ENCODE data around the gene YWHAE. TPM values are rescaled to one million over a fixed set of nuclear protein-coding genes. Genes with fewer than 3 reads are reported as not detected.
"Not testable (repeated sequence)": the region's sequence is repeated elsewhere in the genome, so short reads cannot be mapped to it uniquely, and the experiment has no call there.

YWHAE gene
- polyA plus RNA-seq, 1 donor = 766 TPM

DNA sequence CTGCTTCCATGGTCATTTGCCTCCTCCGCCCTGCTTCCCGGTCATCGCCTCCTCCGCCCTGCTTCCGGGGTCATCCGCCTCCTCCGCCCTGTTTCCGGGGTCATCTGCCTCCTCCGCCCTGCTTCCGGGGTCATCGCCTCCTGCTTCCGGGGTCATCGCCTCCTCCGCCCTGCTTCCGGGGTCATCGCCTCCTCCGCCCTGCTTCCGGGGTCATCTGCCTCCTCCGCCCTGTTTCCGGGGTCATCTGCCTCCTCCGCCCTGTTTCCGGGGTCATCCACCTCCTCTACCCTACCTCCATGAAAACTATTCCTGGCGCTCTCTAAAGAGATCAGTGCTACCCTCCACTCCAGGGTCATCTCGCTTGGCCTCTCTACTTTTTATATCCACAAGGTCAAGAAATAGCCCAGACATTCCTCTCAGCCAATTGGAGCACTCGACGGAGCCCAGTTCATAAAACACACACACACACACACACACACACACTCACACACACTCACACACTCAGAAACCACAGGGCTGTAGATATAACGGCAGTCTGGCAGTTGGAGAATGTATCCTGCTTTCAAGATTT lies 75.7 kb downstream of the YWHAE start:
- no peak for DNase-seq

DNA sequence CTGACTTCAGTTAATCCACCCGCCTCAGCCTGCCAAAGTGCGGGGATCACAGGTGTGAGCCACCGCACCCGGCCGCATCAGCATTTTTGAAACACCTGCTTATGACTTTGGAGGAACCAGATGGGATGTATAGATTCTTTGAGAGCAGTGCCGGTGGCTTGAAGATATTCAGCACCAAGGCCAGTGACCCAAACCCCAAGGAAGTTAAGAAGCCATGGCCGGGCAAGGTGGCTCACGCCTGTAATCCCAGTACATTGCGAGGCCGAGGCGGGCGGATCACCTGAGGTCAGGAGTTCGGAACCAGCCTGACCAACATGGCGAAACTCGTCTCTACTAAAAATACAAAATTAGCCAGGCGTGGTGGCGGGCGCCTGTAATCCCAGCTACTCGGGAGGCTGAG lies 76.7 kb downstream of the YWHAE start:
- DNase-seq = no peak

DNA sequence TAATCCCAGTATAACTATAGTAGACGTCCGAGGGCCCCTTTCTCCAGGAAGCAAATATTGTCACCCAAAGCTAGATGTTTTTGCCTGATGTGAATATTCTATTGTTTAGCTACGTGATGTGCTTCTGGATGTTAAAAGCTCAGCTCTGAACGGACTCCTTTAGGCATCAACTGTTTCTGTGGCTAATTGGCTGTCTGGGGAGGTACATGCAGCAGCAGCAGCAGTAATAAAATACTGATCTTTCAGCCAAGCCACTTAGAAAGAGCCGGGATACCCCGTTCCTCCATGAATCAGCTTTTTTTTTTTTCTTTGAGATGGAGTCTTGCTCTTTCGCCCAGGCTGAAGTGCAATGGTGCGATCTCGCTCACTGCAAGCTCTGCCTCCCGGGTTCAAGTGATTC lies 77.5 kb downstream of the YWHAE start:
- DNase-seq = no peak

DNA sequence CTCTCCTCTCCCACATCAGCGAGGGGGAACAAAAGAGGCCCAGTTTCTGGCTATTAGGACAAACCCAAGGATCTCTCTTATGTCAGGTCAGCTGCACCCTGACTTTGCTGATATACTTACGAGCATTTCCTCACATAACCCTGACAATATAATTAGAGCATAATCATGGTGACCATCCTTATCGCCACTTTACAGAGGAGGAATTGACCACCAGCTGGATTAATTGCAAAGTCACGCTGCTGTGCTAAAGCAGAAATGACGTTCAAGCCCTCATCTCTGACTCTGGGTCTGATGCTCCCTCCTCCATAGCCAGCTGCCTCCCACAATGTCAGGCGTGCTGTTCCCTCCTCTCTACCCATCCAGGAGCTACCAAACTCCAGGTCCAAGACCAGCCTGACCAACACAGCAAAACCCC lies 78.0 kb downstream of the YWHAE start:
- DNase-seq = no peak

DNA sequence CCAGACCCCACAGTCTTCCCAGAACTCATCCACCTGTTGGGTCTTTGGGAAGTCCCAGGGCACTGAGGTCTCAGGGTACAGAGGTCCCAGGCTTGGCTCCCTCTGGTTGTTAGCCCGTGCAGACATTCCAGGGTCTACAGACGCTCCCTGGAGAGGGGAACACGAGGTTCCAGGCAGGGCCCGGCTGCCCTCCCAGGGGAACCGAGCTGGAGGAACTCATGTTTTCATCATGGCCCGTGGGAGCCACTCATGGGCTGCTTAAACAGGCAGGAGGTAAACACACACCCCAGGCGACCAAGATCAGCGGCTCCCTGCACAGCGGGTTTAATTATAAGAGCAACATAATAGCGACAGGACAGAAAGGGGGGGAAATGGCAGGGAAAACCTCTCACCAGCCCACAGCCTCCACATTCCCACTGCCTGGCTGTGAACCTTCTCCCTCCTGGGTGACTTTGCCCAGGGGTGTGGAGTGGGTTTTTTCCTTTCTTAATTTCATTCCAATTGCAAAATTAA lies 84.1 kb downstream of the YWHAE start:
- no peak for DNase-seq

DNA sequence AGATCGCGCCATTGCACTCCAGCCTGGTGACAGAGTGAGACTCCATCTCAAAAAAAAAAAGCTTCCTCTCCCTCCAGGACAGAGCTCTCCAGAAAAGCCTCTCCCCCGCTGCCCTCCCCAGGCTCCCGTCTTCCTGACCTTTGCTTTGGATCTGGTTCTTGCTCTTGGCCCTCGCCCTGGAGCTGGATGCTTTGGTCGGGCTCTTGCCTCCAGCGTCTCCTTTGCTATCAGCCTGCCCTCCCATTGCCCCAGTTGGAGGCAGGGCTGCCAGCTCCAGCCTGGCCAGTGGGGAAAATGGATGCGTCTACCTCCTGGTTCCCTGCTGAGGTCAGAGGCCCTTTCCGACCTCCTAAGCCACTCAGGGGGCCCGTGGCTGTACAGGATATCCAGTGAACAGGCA lies 84.6 kb downstream of the YWHAE start:
- no peak for DNase-seq

DNA sequence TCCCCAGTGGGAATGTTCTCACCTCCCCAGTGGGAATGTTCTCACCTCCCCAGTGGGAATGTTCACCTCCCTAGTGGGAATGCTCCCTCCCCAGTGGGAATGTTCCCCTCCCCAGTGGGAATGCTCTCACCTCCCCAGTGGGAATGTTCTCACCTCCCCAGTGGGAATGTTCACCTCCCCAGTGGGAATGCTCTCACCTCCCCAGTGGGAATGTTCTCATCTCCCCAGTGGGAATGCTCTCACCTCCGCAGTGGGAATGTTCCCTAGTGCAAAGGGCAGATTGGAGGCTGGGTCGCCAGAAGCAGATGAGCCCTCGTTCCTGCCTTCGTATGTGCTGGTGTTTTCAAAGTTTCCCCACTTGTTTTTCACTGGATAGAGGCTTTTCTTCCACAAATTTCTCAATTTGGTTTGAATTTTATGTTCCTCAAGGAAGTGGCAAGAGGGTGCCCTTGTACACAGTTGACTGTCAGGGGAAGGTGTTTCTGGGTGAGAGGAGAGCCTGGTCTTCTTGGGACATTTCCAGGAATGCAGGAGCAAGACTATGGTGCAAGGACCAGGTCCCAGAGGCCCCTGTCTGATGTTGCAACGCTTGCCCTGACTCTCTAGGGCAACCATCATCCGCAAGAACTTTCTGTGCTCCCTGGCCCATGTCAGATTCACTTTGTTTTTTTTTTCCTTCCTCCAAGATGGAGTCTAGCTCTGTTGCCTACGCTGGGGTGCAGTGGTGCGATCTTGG lies 86.6 kb downstream of the YWHAE start:
- DNase-seq = no peak

DNA sequence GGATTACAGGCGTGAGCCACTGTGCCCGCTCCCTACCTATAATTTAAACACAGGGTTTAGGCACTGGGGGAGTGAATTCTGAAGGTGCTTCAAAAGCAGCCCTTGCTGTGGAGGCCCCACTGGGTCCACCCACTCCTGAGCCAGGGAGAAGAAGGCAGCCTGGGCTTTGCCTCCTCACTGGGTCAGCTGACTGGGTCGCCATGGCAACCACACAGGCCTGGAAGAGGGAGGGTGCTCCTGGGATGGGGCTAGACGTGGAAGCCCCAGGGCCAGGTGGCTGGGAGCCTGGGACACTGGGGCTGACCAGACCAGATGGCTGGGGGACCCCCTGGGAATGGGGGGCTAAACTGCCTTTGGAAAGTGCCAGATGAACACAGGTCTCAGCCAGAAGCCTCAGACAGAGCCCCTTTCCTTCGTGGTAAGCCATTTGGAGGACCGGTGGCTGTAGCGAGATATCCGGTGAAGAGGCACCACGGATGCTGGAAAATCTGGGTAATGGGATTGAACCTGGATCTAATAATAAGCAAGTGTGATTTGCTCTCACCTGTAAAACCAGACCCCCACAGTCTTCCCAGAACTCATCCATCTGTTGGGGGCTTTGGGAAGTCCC lies 87.7 kb downstream of the YWHAE start:
- no peak for DNase-seq

DNA sequence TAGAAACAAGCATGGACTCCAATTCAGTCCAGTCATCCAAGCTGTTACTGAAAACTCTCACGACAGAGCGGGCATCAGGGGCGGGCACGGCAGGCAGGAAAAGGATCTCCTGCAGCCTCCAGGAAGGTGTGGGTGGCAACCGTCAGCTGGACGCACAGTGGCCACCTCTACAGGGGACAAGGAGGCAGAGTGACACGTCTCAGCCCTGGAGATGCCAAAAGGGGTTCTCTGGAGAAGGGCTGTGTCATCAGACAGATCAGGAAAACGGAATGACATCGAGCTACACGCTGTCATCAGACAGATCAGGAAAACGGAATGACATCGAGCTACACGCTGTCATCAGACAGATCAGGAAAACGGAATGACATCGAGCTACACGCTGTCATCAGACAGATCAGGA lies 92.2 kb downstream of the YWHAE start:
- not testable (repeated sequence) for DNase-seq

DNA sequence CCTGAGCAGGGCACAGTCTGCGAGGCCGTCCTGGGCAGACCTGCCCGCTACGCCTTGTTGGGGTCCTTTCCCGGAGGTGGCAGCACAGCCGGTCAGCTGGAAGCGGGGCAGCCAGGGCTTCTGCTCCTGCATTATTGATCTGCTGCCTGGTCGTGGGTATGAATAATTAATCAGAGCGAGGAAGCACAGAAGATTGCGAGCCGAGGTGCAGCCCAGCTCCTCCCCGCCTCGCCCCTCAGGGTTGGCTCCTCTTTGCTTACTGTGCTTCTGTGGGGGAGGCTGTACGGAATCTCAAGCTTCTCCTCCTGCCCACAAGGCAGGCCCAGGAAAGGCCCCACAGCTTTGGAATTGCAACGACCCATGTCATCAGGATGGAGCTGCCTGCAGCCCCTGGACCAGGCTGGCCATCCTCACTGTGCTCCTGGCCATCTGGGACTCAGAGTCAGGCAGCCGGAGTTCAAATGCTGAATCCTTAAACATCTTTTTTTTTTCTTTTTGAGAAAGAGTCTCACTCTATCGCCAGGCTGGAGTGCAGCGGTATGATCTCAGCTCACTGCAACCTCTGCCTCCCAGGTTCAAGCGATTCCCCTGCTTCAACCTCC lies 95.0 kb downstream of the YWHAE start:
- no peak for DNase-seq

DNA sequence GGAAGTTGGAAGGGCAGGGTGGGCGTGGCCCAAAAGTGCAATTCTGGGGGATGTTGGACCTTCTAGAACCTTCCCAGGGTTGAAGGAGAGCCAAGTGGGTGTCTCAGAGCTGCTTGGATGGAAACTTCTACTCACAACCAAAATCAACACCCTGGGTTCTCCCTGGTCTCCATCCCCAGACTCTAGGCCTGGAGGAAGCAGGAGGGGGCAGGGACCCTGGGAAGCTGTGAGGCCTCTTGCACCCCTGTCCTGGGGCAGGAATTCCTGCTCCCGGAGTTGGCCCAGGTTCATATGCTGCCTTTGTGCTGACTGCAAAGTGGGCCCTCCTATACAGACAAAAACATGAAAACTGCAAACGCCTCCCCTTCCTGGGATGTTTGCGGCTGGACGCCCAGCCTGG lies 95.5 kb downstream of the YWHAE start:
- no peak for DNase-seq

DNA sequence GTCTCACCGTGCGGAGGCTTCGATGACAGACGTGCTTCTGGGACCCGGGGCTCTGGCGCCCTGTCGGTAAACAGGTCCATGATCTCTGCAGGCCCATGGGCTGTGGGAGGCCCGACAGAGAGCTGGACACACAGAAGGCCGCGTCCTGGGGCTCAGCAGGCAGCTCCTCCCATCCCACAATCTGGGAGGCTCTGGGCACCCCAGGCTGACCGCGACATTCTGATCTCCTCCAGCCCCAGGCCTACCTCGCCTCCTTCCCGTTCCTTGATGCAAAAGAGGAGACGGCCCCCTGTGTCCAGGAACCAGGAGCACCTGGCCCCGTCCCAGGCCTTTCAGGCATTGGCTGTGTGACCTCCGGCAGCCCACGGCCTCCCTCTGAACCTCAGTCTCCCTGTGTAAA lies 97.3 kb downstream of the YWHAE start:
- DNase-seq = no peak

DNA sequence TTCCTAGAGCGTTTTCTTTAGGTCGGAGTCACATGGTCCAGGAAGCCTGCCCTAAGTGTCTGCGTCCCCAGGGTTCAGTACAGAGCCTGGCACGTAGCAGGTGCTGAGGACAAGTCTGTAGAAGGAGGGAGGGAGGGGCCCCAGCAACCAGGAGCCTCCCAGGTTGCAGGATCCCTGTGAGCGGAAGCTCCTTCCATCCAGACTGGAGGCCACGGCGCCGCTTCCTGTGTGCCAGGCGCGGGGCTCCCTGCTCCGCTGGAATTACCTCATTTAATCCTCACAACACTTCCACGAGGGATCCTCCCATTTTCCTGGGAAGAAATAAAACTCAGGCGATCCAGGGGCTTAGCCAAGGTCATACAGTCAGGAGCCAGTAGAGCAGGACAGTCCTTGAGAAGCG lies 98.5 kb downstream of the YWHAE start:
- DNase-seq = no peak

DNA sequence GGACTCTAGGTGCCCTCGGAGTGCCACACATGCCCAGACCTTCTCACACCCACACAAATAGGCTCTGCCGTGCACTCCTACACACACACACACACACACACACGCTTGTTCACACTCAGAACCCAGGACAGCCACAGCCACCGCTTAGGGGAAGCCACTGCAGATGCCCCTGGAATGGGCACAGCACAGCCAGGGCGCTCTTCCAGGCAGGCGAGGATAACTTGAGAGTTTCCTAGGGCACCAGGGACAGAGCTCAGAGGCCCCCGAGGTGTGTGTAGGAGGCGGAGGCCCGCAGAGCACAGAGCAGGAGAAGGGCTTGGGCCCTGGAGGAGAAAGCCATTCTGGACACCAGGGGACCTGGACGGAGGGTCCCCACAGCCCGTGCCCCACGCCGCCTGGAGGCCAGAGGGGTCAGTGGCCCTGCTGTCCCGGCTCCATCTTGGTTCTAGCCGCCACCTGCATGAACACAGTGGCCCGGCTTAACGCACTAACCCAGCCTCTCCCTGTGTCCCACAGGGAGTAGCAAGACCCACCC lies 99.6 kb downstream of the YWHAE start:
- DNase-seq = no peak

DNA sequence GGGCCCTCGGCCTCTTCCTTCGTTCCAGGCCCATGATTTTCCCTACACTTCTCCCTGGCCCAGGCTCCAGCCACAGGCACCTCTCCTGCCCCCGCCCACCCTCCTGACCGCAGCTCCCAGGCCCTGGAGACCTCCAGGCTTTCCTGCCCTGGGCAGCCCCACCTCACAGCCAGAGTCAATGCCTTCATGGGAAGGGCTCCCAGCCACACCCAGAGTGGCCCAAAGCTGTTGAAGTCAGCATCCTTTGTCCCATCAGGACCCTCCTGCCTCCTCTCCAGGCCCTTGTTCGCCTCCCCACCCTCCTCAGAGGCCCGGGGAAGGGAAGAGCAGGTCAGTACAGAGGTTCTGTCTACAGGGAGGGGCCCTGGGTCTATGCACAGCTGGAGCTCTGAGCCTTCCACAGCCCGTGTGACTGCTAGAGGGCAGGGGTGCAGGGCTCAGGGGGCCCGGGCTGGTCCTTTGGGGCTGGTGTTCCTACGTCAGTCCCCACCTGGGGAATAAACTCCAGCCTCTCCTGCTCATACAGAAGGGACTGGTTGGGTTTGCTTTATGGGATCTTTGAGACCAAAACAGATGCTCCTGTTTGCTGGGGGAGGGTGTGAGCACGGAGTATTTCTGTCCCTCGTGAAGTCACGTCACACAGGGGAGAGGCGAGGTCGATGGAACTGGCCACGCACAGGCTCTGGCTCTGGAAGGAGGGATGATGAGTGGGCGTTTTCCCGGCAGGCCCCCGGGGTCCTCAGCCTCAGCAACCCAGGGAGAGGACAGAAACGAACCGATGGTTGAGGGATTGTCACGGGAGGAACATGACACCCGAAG lies 100.3 kb downstream of the YWHAE start:
- no peak for DNase-seq

DNA sequence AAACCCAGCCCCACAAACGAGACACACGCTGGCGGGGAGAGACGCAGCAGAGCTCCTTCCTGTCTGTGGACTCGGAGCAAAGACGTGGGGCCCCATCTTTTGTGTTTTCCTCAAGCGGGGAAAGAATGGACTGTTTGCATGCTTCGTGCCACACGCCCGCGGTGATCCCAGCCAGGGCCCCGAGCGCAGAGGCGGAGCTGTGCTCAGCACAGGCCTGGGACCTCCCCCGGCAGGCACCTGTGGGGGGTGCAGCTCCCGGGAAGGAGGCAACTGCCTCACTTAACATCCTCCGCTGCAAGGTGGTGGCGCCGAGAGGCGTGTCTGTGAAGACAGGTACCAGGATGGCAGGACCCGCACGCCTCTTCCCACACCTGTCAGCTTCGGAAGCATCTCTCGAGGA lies 101.4 kb downstream of the YWHAE start:
- DNase-seq = no peak

Other genes starting within 250 kb of the YWHAE start
- 32.7 TPM for gene ABR, start 220.2 kb downstream of the YWHAE start, polyA plus RNA-seq (ENCODE audit: insufficient read length)
- gene BHLHA9, start 129.8 kb downstream of the YWHAE start, polyA plus RNA-seq (ENCODE audit: insufficient read length) = not detected
- 0.52 TPM for gene TRARG1, start 120.6 kb downstream of the YWHAE start, polyA plus RNA-seq (ENCODE audit: insufficient read length)
- gene CRK, start 56.0 kb upstream of the YWHAE start, polyA plus RNA-seq (ENCODE audit: insufficient read length) = 40.6 TPM
- 105 TPM for gene MYO1C, start 92.5 kb upstream of the YWHAE start, polyA plus RNA-seq (ENCODE audit: insufficient read length)
- gene INPP5K, start 116.4 kb upstream of the YWHAE start, polyA plus RNA-seq (ENCODE audit: insufficient read length) = 34.5 TPM
- gene PITPNA, start 162.6 kb upstream of the YWHAE start, polyA plus RNA-seq (ENCODE audit: insufficient read length) = 29.9 TPM
- 7.8 TPM for gene SLC43A2, start 228.6 kb upstream of the YWHAE start, polyA plus RNA-seq (ENCODE audit: insufficient read length)
- gene SCARF1, start 245.5 kb upstream of the YWHAE start, polyA plus RNA-seq (ENCODE audit: insufficient read length) = 9.7 TPM
- 5.4 TPM for gene RILP, start 249.6 kb upstream of the YWHAE start, polyA plus RNA-seq (ENCODE audit: insufficient read length)

Data from hindlimb muscle (tissue), 1 donor.